GM06990 (cell line): Measurements from ENCODE around the gene NR2F6.
A peak's percentile ranks its signal among the peaks of the same experiment; 100 is the strongest.

Source experiments
- DNase-seq: peaks from one replicate; pipeline ENCODE4 v3.0.0-alpha.2; 2011; ENCODE audit not compliant: insufficient read length; ENCODE audit errors: extremely low read depth
- H3K27me3 ChIP-seq: replicated peaks from 2 replicates; pipeline ENCODE4 v1.6.0; 2011; ENCODE audit warnings: low read length; ENCODE audit not compliant: control insufficient read depth, insufficient read depth
- H3K36me3 ChIP-seq: 2 replicates; pipeline ENCODE4 v1.5.1; 2011; ENCODE audit warnings: low read length; ENCODE audit not compliant: control insufficient read depth, insufficient read depth
- H3K4me3 ChIP-seq: replicated peaks from 2 replicates; pipeline ENCODE4 v1.5.1; 2011; ENCODE audit warnings: low read depth, mild to moderate bottlenecking, control low read depth, low read length
- CTCF ChIP-seq: IDR thresholded peaks from 2 replicates; pipeline ENCODE4 v1.5.1; 2011; ENCODE audit warnings: low read length, control low read depth, mild to moderate bottlenecking, inconsistent platforms; ENCODE audit not compliant: insufficient read depth, poor library complexity, severe bottlenecking

The NR2F6 gene

GRCh38 chr19:17215127-17215971 is 30.4 kb downstream of the NR2F6 start, which contains the start of gene USE1:
TSS of gene USE1 (plus strand) at chr19:17215357. CDS start at chr19:17215406, 49 bp downstream.
- TF ChIP-seq CTCF: no peak
- Histone ChIP-seq H3K27me3 (no peaks in the 10 kb centered on the region), H3K4me3 (peak within 1 kb of the TSS; percentile 80), H3K36me3 (peaks cover 25% of the 10 kb centered on the region)
- DNase-seq: peak; percentile 88

GRCh38 chr19:17214508-17215126 is 31.1 kb downstream of the NR2F6 start:
- H3K36me3 ChIP-seq: peaks cover 29% of the 10 kb centered on the region
- DNase-seq: no peak

GRCh38 chr19:17213334-17213733 is 32.4 kb downstream of the NR2F6 start:
- Histone ChIP-seq H3K36me3 (peaks cover 30% of the 10 kb centered on the region), H3K4me3 (no peak overlapping the region), H3K27me3 (no peaks in the 10 kb centered on the region)
- no peak for TF ChIP-seq CTCF
- no peak for DNase-seq

More at GRCh38 chr19:17214508-17215126, 31.1 kb downstream of the NR2F6 start:
- Histone ChIP-seq H3K4me3 (peak overlapping the region; percentile 80), H3K27me3 (no peaks in the 10 kb centered on the region)
- TF ChIP-seq CTCF: no peak

GRCh38 chr19:17211547-17212446 is 33.9 kb downstream of the NR2F6 start:
- Histone ChIP-seq H3K27me3 (no peaks in the 10 kb centered on the region), H3K4me3 (no peak overlapping the region), H3K36me3 (peaks cover 30% of the 10 kb centered on the region)
- DNase-seq: no peak
- TF ChIP-seq CTCF: no peak

GRCh38 chr19:17210296-17210695 is 35.4 kb downstream of the NR2F6 start:
- Histone ChIP-seq H3K4me3 (no peak overlapping the region), H3K27me3 (no peaks in the 10 kb centered on the region), H3K36me3 (peaks cover 42% of the 10 kb centered on the region)
- DNase-seq: no peak
- no peak for TF ChIP-seq CTCF
